Superior temporal gyrus (tissue), 1 donor: Measurements from ENCODE around the gene PRR15.
"Not testable (repeated sequence)": the region's sequence is repeated elsewhere in the genome, so short reads cannot be mapped to it uniquely, and the experiment has no call there.

Experiments
- DNase-seq: peaks from one replicate; pipeline ENCODE4 v3.0.0-alpha.2; 2016; ENCODE audit errors: extremely low spot score

PRR15 gene

GRCh38 chr7:29563590-29564495 is at the start of gene PRR15:
PRR15 (plus strand) TSS chr7:29563835; CDS start chr7:29566330, 2,495 bp downstream.
- no peak for DNase-seq

- no peak for DNase-seq
These were observed 47.1 kb upstream of the PRR15 start for GRCh38 chr7:29516491-29516890.

- DNase-seq: no peak
These were observed 45.0 kb upstream of the PRR15 start for GRCh38 chr7:29518616-29519015.

- DNase-seq: no peak
These were observed 39.9 kb upstream of the PRR15 start for GRCh38 chr7:29523728-29524127.

GRCh38 chr7:29527505-29528108 is 36.0 kb upstream of the PRR15 start:
- DNase-seq: no peak

- DNase-seq: not testable (repeated sequence)
These were observed 35.1 kb upstream of the PRR15 start for GRCh38 chr7:29528526-29528925.

- DNase-seq: no peak
These were observed 25.2 kb upstream of the PRR15 start for GRCh38 chr7:29538389-29538788.

- DNase-seq: no peak
These were observed 24.2 kb upstream of the PRR15 start for GRCh38 chr7:29539471-29539870.

- no peak for DNase-seq
These were observed 16.2 kb upstream of the PRR15 start for GRCh38 chr7:29547421-29547820.

GRCh38 chr7:29548823-29549222 is 14.8 kb upstream of the PRR15 start:
- no peak for DNase-seq

- DNase-seq: no peak
These were observed 11.2 kb upstream of the PRR15 start for GRCh38 chr7:29552392-29552791.

GRCh38 chr7:29555061-29555460 is 8.6 kb upstream of the PRR15 start:
- no peak for DNase-seq

- DNase-seq: no peak
These were observed 7.0 kb upstream of the PRR15 start for GRCh38 chr7:29556405-29557195.

GRCh38 chr7:29557954-29558353 is 5.7 kb upstream of the PRR15 start:
- no peak for DNase-seq

GRCh38 chr7:29561271-29561670 is 2.4 kb upstream of the PRR15 start:
- DNase-seq: no peak

- DNase-seq: no peak
These were observed 1.3 kb upstream of the PRR15 start for GRCh38 chr7:29562307-29562706.

- DNase-seq: no peak
These were observed 1.0 kb downstream of the PRR15 start for GRCh38 chr7:29564496-29565223.

GRCh38 chr7:29565224-29565630 is 1.6 kb downstream of the PRR15 start:
- no peak for DNase-seq

- no peak for DNase-seq
These were observed 2.0 kb downstream of the PRR15 start for GRCh38 chr7:29565634-29565981.

GRCh38 chr7:29565982-29566746 is 2.5 kb downstream of the PRR15 start:
- DNase-seq: no peak

- DNase-seq: no peak
These were observed 3.5 kb downstream of the PRR15 start for GRCh38 chr7:29567174-29567573.
